PFSK-1 (cell line): Measurements from ENCODE around the gene CHST11.

Experiments used
- FOXP2 ChIP-seq: optimal IDR thresholded peaks from 2 replicates; pipeline ENCODE3; 2011; ENCODE audit warnings: borderline replicate concordance, control low read depth, inconsistent platforms; ENCODE audit not compliant: insufficient read depth; ENCODE audit errors: extremely low read length, extremely low read depth
- POLR2AphosphoS5 ChIP-seq: IDR thresholded peaks from 2 replicates; pipeline ENCODE4 v1.6.1; 2012; ENCODE audit warnings: low read depth, mild to moderate bottlenecking, control low read depth, low read length, moderate library complexity
- SIN3A ChIP-seq: IDR thresholded peaks from 2 replicates; pipeline ENCODE4 v1.6.1; 2012; ENCODE audit warnings: mild to moderate bottlenecking, low read length, moderate library complexity, borderline replicate concordance; ENCODE audit not compliant: insufficient read depth
- TAF1 ChIP-seq: IDR thresholded peaks from 2 replicates; pipeline ENCODE4 v1.6.1; 2012; ENCODE audit warnings: low read length, control low read depth, borderline replicate concordance; ENCODE audit not compliant: insufficient read depth
- TF ChIP-seq, protein P1 (sequence below), 2 experiments: IDR thresholded peaks; 2 replicates each; pipeline versions ENCODE4 v1.6.1 to v1.8.0; 2011 to 2012; ENCODE audit warnings: low read depth in 2 of 2, low read length in 2 of 2, control low read depth in 1 of 2, inconsistent platforms in 1 of 2, mild to moderate bottlenecking in 1 of 2, moderate library complexity in 1 of 2; ENCODE audit not compliant: insufficient read depth in 1 of 2

The CHST11 gene

DNA sequence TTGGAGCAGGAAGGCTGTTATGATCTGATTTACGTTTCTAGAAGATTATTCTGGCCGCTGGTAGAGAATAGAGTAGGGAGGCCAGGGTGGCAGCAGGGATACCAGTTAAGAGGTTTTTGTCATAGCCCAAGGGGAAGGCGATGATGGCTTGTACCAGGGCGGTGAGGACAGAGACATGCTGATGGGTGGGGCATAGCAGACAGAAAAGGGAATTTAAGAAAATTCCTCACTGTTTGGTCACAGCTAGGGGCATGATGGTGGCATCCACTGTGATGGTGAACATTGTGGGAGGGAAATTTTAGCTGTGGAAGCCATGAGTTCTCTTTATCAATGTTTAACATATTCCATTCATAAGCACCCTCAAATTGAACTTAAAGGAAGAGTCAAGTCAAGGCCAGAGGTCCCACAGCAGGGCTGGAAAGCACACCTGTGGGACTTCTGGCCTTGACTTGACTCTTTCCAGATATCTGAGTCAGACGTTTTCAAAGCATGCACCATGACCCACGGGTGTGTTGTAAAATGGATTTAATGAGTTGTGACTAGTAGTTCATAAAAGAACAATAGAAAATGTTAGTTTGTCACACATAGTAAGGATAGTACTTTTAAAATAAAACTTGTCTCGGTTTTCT lies 134.6 kb downstream of the CHST11 start:
- TF ChIP-seq POLR2AphosphoS5 (no peak), FOXP2 (no peak), TAF1 (no peak), SIN3A (no peak)
- TF ChIP-seq, protein P1, sequence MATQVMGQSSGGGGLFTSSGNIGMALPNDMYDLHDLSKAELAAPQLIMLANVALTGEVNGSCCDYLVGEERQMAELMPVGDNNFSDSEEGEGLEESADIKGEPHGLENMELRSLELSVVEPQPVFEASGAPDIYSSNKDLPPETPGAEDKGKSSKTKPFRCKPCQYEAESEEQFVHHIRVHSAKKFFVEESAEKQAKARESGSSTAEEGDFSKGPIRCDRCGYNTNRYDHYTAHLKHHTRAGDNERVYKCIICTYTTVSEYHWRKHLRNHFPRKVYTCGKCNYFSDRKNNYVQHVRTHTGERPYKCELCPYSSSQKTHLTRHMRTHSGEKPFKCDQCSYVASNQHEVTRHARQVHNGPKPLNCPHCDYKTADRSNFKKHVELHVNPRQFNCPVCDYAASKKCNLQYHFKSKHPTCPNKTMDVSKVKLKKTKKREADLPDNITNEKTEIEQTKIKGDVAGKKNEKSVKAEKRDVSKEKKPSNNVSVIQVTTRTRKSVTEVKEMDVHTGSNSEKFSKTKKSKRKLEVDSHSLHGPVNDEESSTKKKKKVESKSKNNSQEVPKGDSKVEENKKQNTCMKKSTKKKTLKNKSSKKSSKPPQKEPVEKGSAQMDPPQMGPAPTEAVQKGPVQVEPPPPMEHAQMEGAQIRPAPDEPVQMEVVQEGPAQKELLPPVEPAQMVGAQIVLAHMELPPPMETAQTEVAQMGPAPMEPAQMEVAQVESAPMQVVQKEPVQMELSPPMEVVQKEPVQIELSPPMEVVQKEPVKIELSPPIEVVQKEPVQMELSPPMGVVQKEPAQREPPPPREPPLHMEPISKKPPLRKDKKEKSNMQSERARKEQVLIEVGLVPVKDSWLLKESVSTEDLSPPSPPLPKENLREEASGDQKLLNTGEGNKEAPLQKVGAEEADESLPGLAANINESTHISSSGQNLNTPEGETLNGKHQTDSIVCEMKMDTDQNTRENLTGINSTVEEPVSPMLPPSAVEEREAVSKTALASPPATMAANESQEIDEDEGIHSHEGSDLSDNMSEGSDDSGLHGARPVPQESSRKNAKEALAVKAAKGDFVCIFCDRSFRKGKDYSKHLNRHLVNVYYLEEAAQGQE (IDR thresholded peaks at IDR 0.05; ENCODE audit: insufficient read depth in 1 of 2, low read depth in 2 of 2, low read length in 2 of 2) = no peak

DNA sequence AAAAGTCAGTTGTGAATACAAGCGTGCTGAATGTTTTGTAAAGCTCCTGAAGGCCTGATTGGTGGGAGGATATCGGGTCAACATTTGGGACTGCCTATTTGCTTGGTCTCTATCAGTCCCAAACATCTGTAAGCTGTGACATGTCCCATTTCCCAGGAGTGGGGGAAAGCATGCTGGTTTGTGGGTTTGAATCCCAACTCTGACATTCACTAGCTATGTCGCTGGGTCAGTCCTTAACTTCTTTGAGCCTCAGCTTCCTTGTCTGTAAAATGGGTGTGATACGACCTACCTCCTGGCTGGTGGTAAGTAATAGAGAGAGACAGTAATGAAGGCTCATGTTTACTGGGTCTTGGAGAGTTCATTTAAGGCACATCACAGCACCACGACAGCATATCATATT lies 136.7 kb downstream of the CHST11 start:
- no peak for TF ChIP-seq SIN3A
- no peak for TF ChIP-seq TAF1
- no peak for TF ChIP-seq FOXP2
- TF ChIP-seq POLR2AphosphoS5 = no peak
- TF ChIP-seq, protein P1 (IDR thresholded peaks at IDR 0.05; ENCODE audit: insufficient read depth in 1 of 2, low read depth in 2 of 2, low read length in 2 of 2) = no peak

DNA sequence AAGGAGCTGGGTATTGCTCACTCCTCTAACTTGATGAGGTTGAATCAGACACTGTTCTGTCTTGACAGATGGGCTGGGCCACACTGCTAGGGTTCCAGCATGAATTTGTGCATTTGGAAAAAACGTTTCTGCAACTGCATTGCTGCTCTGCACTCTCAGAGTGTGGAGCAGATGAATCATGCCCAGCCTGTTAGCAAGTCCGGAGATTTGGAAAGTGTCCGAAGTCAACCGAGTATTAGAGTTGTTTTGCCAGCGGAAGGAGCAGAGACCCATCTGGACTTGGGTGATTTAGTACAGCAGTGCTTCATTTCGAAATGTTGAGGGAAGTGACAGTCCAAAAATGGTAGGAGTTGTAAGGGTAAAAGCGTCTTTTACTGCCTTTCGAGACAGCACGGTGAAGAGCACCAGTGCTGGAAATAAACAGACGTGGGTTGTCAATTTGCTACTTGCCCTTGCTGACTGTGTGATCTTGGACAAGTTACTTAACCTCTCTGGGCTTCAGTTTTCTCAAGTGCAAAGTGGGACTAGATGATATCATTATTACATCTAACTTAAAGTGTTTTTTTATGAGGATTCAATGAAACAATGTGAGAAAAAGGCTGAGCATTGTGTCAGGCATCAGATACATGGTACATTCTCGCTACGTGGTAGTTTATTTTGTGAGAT lies 139.5 kb downstream of the CHST11 start:
- TF ChIP-seq POLR2AphosphoS5 (no peak), TAF1 (no peak), SIN3A (no peak), FOXP2 (no peak)
- TF ChIP-seq, protein P1 (IDR thresholded peaks at IDR 0.05; ENCODE audit: insufficient read depth in 1 of 2, low read depth in 2 of 2, low read length in 2 of 2) = no peak

DNA sequence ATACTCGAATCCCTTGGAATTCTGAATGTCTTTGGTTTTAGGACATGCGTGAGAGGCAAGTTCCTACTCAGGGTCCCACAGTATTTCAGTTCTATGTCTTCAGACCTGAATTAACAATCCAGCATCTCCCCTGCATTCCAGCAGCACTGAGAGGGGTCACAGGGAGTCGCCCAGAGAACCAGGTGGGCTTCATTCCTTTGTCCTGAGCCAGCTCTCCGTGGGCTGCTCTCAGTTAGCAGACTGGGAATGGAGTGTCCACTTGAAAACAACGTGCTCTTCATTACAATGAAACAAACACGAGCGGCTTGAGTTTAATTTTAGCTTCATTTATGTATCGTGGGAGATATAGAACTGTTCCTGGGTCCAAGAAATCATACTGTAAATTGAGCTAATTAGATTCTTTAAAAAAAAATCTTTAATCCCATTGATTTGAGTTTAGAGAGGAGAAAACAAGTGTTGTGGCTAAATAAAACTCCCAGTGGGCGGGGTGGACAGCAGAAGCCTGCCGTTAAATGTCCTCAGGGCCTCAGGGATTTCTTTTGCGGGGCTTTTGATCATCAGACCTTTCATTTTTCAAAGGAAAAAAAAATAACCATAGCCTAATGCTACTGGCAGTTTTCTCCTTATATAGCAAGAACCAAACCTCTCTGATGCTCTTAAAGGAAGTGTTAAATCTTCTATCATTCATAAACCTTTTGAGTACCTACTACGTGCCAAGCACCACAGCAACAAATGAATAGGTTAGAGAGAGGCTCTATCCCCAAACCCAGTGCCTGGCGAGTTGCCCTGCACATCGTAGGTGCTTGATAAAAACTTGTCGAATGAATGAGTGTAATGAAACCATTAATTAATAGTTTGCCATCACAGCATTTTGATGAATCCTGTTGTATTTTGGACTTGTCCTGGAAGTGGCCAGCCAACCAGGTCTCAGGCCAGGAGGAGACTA lies 140.4 kb downstream of the CHST11 start:
- no peak for TF ChIP-seq TAF1
- TF ChIP-seq POLR2AphosphoS5 = no peak
- TF ChIP-seq FOXP2 = no peak
- TF ChIP-seq SIN3A = no peak
- TF ChIP-seq, protein P1 (IDR thresholded peaks at IDR 0.05; ENCODE audit: insufficient read depth in 1 of 2, low read depth in 2 of 2, low read length in 2 of 2) = no peak
